HK-2 (cell line): ENCODE results near the gene IFNB1.

Experiments used
- DNase-seq: peaks from one replicate; pipeline ENCODE4 v3.0.0-alpha.2; 2018; ENCODE audit not compliant: unreplicated experiment

The IFNB1 gene

DNA sequence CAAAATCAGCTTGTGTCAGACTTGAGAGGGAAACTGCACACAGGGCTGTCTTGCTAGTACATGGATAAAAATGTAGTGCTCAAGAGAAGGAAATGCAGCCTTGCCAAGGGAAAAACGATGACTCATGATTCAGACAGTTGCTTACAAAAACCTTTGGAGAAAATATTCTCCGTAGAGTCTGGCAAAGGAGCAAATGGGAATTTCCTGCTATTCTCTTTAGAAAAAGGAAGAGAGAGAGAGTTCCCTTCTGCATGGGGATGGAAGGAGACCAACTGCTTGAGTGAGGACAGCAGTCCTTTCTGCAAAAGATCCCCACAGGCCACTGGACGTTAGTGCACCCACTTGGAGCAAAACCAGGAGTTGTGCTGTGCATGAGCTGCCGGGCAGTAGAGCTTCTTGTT lies 7.6 kb downstream of the IFNB1 start:
- DNase-seq: peak; percentile 18

DNA sequence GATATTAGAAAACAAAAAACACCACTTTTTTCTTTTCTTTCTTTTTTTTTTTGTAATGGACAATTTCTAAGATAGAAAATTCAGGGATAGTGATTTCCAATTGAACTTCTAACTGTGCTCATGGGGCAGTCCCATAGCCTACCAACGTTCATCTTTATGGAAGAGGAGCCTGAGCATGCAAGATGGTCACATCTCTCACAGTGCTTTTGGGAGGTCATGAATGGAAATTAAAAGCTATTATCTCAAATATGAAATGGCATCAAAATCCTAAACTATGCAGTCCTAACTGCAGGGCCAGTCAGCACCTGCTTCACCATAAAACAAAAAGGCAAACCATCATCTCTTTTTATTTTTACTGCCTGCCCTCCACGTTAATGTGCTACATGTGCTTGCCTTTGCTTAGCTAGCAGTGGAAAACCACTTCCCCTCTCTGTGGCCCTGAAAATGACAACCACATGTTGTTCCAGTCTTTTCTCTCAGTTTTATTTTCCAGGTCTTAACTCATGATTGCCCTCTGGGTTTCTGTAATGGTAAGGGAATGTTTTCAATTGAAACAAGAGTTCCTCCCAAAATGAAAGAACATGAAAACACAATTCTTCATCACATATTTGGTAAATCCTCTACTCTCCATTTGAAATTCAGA lies 16.7 kb downstream of the IFNB1 start:
- DNase-seq: no peak

DNA sequence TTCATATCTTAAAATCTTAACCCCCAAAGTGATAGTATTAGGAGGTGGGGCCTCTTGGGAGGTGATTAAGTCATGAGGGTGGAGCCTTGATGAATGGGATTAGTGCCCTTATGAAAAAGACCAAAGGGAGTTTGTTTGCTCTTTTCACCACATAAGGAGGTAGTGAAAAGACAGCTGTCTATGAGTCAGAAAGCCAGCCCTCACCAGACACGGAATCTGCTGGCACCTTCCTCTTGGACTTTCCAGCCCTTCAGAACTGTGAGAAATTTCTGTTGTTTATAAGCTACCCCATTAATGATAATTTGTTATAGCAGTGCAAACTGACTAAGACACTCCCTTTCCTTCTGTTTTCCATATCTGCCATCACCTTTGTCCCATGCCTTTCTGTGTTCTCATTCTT lies 20.8 kb downstream of the IFNB1 start:
- no peak for DNase-seq

DNA sequence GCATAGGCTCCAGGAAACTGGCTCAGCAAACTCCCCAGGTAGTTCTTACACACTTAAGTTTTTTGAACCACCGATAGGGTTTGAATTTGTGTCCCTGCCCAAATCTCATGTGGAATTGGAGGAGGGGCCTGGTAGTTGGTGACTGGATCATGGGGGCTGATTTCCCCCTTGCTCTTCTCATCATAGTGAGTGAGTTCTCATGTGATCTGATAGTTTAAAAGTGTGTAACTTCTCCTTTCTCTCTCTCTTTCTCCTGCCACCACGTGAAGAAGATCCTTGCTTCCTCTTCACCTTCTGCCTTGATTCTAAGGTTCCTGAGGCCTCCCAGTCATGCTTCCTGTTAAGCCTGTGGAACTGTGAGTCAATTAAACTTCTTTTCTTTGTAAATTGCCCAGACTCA lies 23.9 kb downstream of the IFNB1 start:
- DNase-seq: no peak

DNA sequence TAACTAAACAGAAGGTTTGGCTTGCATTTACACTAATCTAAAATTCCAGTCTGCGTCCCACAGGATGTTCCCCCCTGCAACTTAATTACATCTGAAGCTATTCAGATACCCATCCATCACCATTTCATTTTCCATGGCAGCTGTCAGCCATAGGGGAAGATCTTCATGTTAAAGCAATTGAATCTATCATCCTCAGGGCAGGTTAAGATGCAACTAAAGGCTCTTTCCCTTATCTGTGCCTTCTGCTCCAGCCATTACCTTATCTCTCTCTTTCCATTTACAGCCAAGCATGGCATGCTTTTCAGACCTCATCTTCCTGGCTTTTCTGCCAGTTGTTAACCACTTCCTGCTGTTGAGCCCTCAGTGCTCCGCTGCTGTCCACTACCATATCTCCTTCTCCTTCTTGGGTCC lies 30.5 kb downstream of the IFNB1 start:
- no peak for DNase-seq

DNA sequence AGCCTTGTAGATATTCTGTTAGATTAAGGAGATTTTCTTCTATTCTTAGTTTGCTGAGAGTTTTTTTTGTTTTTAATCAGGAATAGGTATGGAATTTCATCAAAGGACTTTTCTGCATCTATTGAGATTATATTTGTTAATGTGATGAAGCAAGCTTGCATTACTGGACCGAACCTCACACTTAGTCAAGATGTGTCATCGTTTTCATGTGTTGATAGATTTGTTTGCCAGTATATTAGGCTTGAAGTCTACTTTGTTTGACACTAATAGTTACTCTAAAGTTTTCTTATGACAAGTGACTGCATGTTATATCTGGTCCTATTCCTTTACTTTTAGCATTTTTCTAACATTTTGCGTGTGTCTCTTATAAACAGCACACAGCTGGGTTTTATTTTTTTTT lies 33.9 kb downstream of the IFNB1 start:
- DNase-seq: no peak

DNA sequence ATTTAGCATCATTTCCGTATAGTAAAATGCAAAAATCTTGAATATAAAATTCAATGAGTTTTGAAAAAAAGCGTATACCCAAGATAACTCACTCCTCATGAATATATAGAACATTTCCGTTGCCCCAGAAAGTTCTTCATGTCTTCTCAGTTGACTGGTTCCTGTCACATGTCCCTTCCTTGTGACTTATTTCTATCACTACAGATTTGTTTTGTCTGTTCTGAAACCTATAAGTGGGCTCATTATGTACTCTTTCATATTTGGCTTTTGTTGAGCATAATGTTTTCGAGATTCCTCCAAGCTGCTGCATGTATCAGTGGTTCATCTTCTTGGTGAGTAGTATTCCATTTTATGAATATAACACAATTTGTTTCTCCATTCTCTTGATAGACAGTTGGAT lies 35.3 kb downstream of the IFNB1 start:
- no peak for DNase-seq

DNA sequence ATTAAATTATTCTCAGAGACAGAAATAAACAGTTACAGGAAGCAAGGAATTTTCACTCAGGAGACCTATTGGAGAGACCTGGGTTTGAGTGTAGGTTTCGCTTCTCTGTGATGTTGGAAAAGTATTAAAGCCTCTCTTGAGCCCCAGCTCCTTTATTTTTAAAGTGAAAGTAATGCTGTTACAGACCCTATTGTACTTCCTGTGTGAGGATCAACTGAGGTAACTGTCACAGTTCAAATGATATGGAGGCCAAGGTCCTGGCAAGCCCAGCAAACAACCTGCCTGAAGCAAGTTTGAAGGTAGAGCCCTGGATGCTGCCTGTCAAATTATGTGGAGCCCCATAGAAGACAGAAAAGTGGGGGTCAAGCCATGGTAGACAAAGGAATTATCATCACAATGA lies 38.4 kb downstream of the IFNB1 start:
- no peak for DNase-seq

DNA sequence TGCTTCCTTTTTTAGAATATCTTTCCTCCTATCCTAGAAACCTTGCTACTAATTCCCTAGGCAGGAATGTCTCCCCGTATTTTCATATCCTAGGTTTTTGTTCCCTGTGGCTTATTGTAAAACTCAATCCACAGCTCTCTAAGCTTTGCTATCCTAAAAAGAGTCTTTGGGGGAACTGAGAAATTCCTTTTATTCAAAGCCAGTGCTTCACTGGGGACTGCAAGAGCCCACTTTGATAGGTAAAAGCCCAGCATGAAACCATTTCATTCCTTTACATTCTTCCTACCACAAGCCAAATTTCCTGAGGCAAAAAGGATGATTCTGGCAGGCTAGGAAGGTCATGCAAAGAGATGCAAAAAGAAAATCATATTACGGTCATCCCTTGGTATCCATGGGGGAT lies 40.5 kb downstream of the IFNB1 start:
- no peak for DNase-seq

DNA sequence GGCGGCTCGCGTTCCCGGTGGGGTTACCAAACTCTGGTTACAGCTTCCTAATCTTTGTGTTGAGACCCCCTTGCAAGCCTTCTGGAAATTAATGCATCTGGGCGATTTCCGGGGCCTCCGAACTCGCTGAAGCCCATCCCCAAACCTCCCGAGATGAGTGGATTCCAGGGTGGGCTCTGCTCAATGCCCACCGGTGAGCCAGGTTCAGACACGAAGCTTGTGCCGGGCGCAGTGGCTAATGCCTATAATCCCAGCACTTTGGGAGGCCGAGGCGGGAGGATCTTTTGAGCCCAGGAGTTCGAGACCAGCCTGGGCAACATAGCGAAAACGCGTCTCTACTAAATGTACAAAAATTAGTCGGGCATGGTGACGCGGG lies 45.9 kb downstream of the IFNB1 start:
- DNase-seq: no peak

DNA sequence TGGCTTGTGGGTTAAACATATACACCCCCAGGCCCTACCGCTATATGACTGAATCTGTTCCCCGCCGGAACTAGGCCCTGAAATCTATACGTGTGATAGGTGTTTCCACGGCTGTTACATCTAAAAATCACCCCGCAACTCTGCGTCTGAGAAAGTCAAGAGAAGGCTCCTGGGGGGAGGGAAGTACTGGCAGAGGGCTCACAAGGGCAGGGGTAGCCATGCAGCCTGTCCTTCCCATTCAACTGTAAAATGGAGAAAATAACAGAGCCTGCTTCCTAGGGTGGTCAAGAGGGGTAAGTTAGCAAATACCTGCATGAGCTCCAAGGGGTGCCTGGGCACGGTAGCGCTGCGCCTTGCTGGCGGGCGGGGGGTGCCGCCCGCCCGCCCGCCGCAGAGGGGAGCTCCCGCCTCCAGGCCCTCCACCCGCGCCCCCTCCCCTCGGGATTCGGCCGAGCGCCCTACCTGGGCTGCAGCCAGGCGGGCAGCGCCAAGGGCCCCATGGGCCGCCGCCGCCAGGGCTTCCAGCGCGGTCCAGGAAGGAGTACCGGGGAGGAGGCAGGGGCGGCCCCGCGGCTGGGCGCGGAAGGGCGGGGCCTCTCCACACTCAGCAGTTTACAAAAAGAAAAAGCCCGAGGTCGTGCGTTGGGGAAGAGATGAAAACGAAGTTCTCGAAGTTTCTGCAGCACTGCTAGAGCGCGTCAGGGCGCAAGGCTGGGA lies 46.5 kb downstream of the IFNB1 start, which contains the start of gene HACD4:
TSS of gene HACD4 (minus strand) at position 550 of the 717 bp plus-strand sequence. CDS start at position 500, 50 bp downstream.
- no peak for DNase-seq

DNA sequence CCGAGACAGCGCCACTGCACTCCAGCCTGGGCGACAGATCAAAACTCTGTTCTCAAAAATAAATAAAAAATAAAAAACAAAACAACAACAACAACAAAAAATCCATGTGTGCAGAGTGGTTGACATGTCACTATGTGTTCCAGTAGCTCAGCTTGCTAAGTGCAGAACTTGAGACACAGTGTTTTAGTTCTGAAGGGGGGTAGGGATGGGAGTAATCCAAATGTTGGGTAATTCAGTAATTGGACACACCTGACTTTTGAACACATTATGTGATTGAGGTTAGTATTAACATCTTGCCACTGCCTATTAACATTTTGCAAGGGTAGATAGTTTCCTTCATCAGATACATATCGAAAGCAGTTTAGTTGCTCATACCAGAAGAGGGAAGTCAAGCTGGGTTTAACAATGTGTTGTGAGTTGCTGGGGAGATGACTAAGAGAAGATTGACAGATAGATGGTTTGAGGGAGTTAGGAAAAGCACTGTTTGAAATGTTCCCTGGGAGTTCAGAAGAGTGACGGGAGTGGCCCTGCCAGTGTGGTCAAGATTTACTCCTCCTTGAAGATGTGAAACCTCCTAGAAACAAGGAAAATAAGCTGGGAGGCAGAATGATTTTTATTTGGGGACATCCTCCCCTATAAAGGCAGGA lies 47.2 kb downstream of the IFNB1 start:
- no peak for DNase-seq

DNA sequence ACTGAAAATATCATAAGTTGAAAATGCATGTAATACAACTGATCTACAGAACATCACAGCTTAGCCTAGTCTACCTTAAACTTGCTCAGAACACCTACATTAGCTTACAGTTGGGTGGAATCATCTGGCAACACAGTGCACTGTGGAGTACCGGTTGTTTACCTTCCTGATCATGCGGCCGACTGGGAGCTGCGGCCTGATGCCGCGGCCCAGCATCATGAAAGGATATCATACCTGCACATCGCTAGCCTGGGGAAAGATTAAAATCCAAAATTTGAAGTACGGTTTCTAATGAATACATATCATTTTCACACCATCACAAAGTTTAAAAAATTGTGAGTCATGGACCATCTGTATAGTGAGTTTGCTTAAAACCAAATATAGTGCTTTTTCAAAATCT lies 48.1 kb downstream of the IFNB1 start:
- no peak for DNase-seq

DNA sequence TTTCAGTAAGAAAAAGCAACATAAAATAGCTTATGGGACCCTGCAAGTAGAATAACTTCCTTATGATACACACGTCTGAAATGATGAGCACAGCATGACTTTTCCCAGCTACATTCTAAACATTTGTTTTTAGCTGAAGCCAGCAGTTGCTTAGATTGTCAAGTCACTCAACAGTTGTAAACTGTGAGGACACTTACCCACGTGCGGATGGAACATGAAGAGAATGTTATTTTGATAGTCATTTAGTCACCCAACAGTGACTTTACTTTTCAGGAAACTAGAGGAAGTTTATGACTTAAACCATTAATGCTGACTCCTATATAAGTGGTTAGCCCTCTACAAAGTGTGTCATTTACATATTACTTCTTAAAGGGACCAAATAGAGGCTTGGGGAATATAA lies 49.3 kb downstream of the IFNB1 start:
- DNase-seq: no peak

DNA sequence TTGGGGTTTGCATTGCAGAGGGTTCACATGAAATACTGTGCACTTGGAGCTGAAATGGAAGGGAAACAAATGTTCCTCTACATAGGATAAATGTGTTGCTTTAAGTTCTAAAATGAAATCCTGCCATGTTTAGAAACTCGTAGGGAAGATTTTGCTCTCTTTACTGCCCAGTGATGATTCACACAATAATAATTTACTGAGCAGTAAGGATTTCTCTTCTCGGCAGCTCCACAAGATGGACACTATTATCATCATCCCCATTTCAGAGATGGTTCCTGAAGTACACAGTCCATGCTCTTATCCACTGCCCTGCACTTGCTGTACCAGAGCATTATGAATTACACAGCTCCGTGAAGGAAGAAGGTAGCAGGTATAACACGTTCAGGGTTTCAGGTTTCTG lies 50.4 kb downstream of the IFNB1 start:
- DNase-seq: no peak
